Neuronal stem cell (in vitro differentiated cells): ENCODE data around the gene BLM.

Experiments
- DNase-seq: peaks from one replicate; pipeline ENCODE4 v3.0.0-alpha.2; 2013; ENCODE audit warnings: low spot score
- H2AFZ ChIP-seq: one replicate; pipeline ENCODE4 v1.6.1; 2013; ENCODE audit warnings: mild to moderate bottlenecking, low read length, inconsistent platforms
- H2AK5ac ChIP-seq: 2 replicates; pipeline ENCODE4 v1.6.1; 2013; ENCODE audit warnings: low read depth, mild to moderate bottlenecking, inconsistent platforms, low read length, moderate library complexity, mixed read lengths
- H2BK120ac ChIP-seq: 2 replicates; pipeline ENCODE4 v1.6.1; 2013; ENCODE audit warnings: low read depth, mild to moderate bottlenecking, inconsistent platforms, low read length, moderate library complexity, mixed read lengths
- H2BK12ac ChIP-seq: one replicate; pipeline ENCODE4 v1.6.1; 2013; ENCODE audit warnings: low read length, inconsistent platforms
- H2BK15ac ChIP-seq: 2 replicates; pipeline ENCODE4 v1.6.1; 2013; ENCODE audit warnings: mild to moderate bottlenecking, low read length, inconsistent platforms, mixed read lengths
- H2BK5ac ChIP-seq: one replicate; pipeline ENCODE4 v1.6.1; 2013; ENCODE audit warnings: inconsistent platforms, mild to moderate bottlenecking, low read length, moderate library complexity
- H3K14ac ChIP-seq: one replicate; pipeline ENCODE4 v1.6.1; 2013; ENCODE audit warnings: low read length, inconsistent platforms
- H3K18ac ChIP-seq: 2 replicates; pipeline ENCODE4 v1.6.1; 2013; ENCODE audit warnings: low read length, inconsistent platforms
- H3K23ac ChIP-seq: 2 replicates; pipeline ENCODE4 v1.6.1; 2013; ENCODE audit warnings: low read depth, mild to moderate bottlenecking, mixed read lengths, low read length, inconsistent platforms; ENCODE audit not compliant: poor library complexity
- H3K27ac ChIP-seq: replicated peaks from 3 replicates; pipeline ENCODE4 v1.5.1; 2013; ENCODE audit warnings: low read length, inconsistent platforms
- H3K27me3 ChIP-seq, 3 experiments: 2 replicates each; pipeline ENCODE4 v1.6.1; 2013; ENCODE audit warnings: low read length in 3 of 3, mild to moderate bottlenecking in 2 of 3, inconsistent platforms in 1 of 3, low read depth in 1 of 3, mixed read lengths in 1 of 3, moderate library complexity in 1 of 3; ENCODE audit not compliant: control insufficient read depth in 3 of 3, insufficient read depth in 3 of 3
- H3K36me3 ChIP-seq, 2 donors: replicated peaks in 1 of 2; 2 replicates each; pipeline ENCODE4 v1.6.1; 2013; ENCODE audit warnings: low read length in 2 of 2; ENCODE audit not compliant: control insufficient read depth in 2 of 2, insufficient read depth in 2 of 2
- H3K4ac ChIP-seq: 2 replicates; pipeline ENCODE4 v1.6.1; 2013; ENCODE audit warnings: inconsistent platforms, mild to moderate bottlenecking, low read length, moderate library complexity
- H3K4me1 ChIP-seq, 2 donors: 1 replicate in 1 of 2; 2 replicates in 1 of 2; pipeline ENCODE4 v1.6.1; 2013; ENCODE audit warnings: low read length in 2 of 2, low read depth in 1 of 2; ENCODE audit not compliant: control insufficient read depth in 2 of 2, insufficient read depth in 1 of 2
- H3K4me2 ChIP-seq: one replicate; pipeline ENCODE4 v1.6.1; 2013; ENCODE audit warnings: mild to moderate bottlenecking, low read length, inconsistent platforms; ENCODE audit not compliant: insufficient read depth, poor library complexity, severe bottlenecking
- H3K4me3 ChIP-seq, 2 donors: 2 replicates each; pipeline ENCODE4 v1.5.1; 2013; ENCODE audit warnings: low read length in 2 of 2, mild to moderate bottlenecking in 2 of 2, inconsistent platforms in 1 of 2, moderate library complexity in 1 of 2
- H3K79me1 ChIP-seq: one replicate; pipeline ENCODE4 v1.6.1; 2013; ENCODE audit warnings: low read depth, mild to moderate bottlenecking, inconsistent platforms, low read length, moderate library complexity
- H3K9ac ChIP-seq: one replicate; pipeline ENCODE4 v1.6.1; 2013; ENCODE audit warnings: mild to moderate bottlenecking, low read depth, low read length, inconsistent platforms; ENCODE audit not compliant: poor library complexity
- H3K9me3 ChIP-seq, 2 donors: replicated peaks in 1 of 2; 2 replicates each; pipeline versions ENCODE3 to v1.6.1; 2013; ENCODE audit warnings: low read length in 2 of 2, mild to moderate bottlenecking in 2 of 2, inconsistent platforms in 1 of 2, low read depth in 1 of 2, mixed read lengths in 1 of 2, moderate library complexity in 1 of 2; ENCODE audit not compliant: control insufficient read depth in 2 of 2, insufficient read depth in 1 of 2
- H4K8ac ChIP-seq: one replicate; pipeline ENCODE4 v1.6.1; 2013; ENCODE audit warnings: low read depth, mild to moderate bottlenecking, inconsistent platforms, low read length, moderate library complexity
- H4K91ac ChIP-seq: one replicate; pipeline ENCODE4 v1.6.1; 2013; ENCODE audit warnings: low read length, low read depth, mild to moderate bottlenecking, inconsistent platforms; ENCODE audit not compliant: poor library complexity
- WGBS, 2 donors: extraction: QIAGEN DNeasy Blood & Tissue Kit; methylation state at CpG; one replicate each; pipeline ENCODE4 v1.1.7; 2013; ENCODE audit warnings: missing lambda C conversion rate in 2 of 2, mixed read lengths in 1 of 2; ENCODE audit not compliant: insufficient read length in 2 of 2, insufficient replicate concordance in 1 of 2; ENCODE audit errors: extremely low coverage in 2 of 2; 5-methylcytosine and 5-hydroxymethylcytosine counted together

Gene BLM

GRCh38 chr15:90679959-90680358 is 37.2 kb upstream of the BLM start:
- H2BK12ac ChIP-seq, result no peak overlapping the region
- H3K23ac ChIP-seq, result no peak overlapping the region
- H3K27me3 ChIP-seq, result no peaks in the 10 kb centered on the region
- H3K14ac ChIP-seq, result no peak overlapping the region
- WGBS, 2 donors, result no CpG with 5 or more reads among the region's 3 CpGs
- peaks cover 0 to 2% of the 10 kb centered on the region in 2 donors for H3K4me1 ChIP-seq
- no peak overlapping the region for H3K27ac ChIP-seq
- H3K4me2 ChIP-seq, result no peak overlapping the region
- H2AK5ac ChIP-seq, result no peak overlapping the region
- no peak overlapping the region for H2BK120ac ChIP-seq
- H4K8ac ChIP-seq, result no peak overlapping the region
- no peaks in the 10 kb centered on the region for H3K36me3 ChIP-seq
- H4K91ac ChIP-seq, result no peak overlapping the region
- no peak overlapping the region for H2BK15ac ChIP-seq
- H2AFZ ChIP-seq, result no peak overlapping the region
- H3K18ac ChIP-seq, result no peak overlapping the region
- H2BK5ac ChIP-seq, result no peak overlapping the region
- H3K9me3 ChIP-seq, result no peaks in the 10 kb centered on the region
- no peaks in the 10 kb centered on the region for H3K79me1 ChIP-seq
- DNase-seq, result no peak
- H3K4ac ChIP-seq, result no peak overlapping the region
- H3K4me3 ChIP-seq, result no peak overlapping the region
- no peak overlapping the region for H3K9ac ChIP-seq

- WGBS, 2 donors, result no CpG with 5 or more reads among the region's 6 CpGs
- no peak overlapping the region for H3K4me3 ChIP-seq
- H3K4ac ChIP-seq, result no peak overlapping the region
- no peaks in the 10 kb centered on the region for H3K79me1 ChIP-seq
- H3K27me3 ChIP-seq, result no peaks in the 10 kb centered on the region
- H3K27ac ChIP-seq, result no peak overlapping the region
- no peaks in the 10 kb centered on the region for H3K9me3 ChIP-seq
- no peak for DNase-seq
- no peak overlapping the region for H3K23ac ChIP-seq
- no peak overlapping the region for H2AK5ac ChIP-seq
- no peak overlapping the region for H2BK12ac ChIP-seq
- H3K14ac ChIP-seq, result no peak overlapping the region
- H3K36me3 ChIP-seq, result no peaks in the 10 kb centered on the region
- H3K4me2 ChIP-seq, result no peak overlapping the region
- no peak overlapping the region for H3K18ac ChIP-seq
- H4K8ac ChIP-seq, result no peak overlapping the region
- H3K9ac ChIP-seq, result no peak overlapping the region
- no peak overlapping the region for H2AFZ ChIP-seq
- no peak overlapping the region for H2BK120ac ChIP-seq
- H4K91ac ChIP-seq, result no peak overlapping the region
- H2BK5ac ChIP-seq, result no peak overlapping the region
- no peak overlapping the region for H2BK15ac ChIP-seq
- peaks cover 0 to 2% of the 10 kb centered on the region in 2 donors for H3K4me1 ChIP-seq
These were observed 36.7 kb upstream of the BLM start for GRCh38 chr15:90680371-90680935.

DNA sequence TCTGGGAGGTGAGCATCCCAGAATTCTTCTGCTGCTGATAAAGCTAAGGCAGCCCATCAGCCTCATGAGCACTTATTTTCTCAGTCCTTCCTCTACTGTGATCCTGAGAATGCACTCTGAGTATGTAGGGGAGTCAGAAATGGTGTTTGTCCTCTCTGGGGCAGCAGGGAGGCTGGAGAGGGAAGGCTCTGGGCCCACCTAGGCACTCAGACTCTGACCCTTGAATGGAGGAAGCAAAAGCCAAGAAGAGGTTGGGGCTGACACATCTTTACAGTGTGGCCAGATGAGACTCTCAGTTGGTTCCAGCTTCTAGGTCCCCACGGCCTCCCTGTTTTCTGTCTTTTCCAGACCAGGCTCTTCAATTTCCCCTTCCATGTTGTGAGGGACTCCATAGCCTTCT is 36.1 kb upstream of the BLM start:
- H2BK12ac ChIP-seq, result no peak overlapping the region
- H3K9ac ChIP-seq, result no peak overlapping the region
- no peaks in the 10 kb centered on the region for H3K79me1 ChIP-seq
- no peak overlapping the region for H3K4me3 ChIP-seq
- no peak overlapping the region for H2BK120ac ChIP-seq
- no peak overlapping the region for H3K27ac ChIP-seq
- no peak overlapping the region for H4K8ac ChIP-seq
- H4K91ac ChIP-seq, result no peak overlapping the region
- peaks cover 0 to 2% of the 10 kb centered on the region in 2 donors for H3K4me1 ChIP-seq
- H3K36me3 ChIP-seq, result no peaks in the 10 kb centered on the region
- H3K4me2 ChIP-seq, result no peak overlapping the region
- no peaks in the 10 kb centered on the region for H3K9me3 ChIP-seq
- H3K14ac ChIP-seq, result no peak overlapping the region
- H3K18ac ChIP-seq, result no peak overlapping the region
- H2BK15ac ChIP-seq, result no peak overlapping the region
- no peak overlapping the region for H2BK5ac ChIP-seq
- no peak overlapping the region for H2AK5ac ChIP-seq
- H2AFZ ChIP-seq, result no peak overlapping the region
- DNase-seq, result no peak
- H3K23ac ChIP-seq, result no peak overlapping the region
- H3K27me3 ChIP-seq, result no peaks in the 10 kb centered on the region
- WGBS, 2 donors, result no CpG with 5 or more reads among the region's 1 CpG
- no peak overlapping the region for H3K4ac ChIP-seq

DNA sequence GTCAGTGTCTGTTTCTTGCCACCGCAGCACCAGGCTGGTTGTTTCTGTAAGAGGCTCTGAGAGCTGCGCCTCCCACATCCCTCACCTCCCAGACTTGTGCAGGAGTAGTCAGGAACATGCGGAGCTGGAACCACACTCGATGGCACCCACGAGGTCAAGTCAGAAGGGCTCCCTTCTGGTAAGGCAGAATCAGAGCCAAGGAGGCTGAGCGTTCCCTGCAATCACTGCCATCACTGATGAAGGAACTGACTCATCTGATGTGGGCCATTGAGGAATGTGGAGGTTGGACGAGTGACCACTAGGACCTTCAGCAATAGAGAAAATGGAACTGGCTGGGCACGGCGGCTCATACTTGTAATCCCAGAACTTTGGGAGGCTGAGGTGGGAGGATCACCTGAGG is 35.7 kb upstream of the BLM start:
- H2BK5ac ChIP-seq, result no peak overlapping the region
- H2BK15ac ChIP-seq, result no peak overlapping the region

More for the DNA sequence above, 35.7 kb upstream of the BLM start:
- no peak overlapping the region for H3K14ac ChIP-seq
- H2AK5ac ChIP-seq, result no peak overlapping the region
- H3K4me3 ChIP-seq, result no peak overlapping the region
- no peak overlapping the region for H4K91ac ChIP-seq
- H2AFZ ChIP-seq, result no peak overlapping the region
- no peak overlapping the region for H2BK120ac ChIP-seq
- no peaks in the 10 kb centered on the region for H3K36me3 ChIP-seq
- H3K9me3 ChIP-seq, result no peaks in the 10 kb centered on the region
- no peaks in the 10 kb centered on the region for H3K27me3 ChIP-seq
- no peak for DNase-seq
- H2BK12ac ChIP-seq, result no peak overlapping the region
- no peaks in the 10 kb centered on the region for H3K79me1 ChIP-seq
- H3K4ac ChIP-seq, result no peak overlapping the region
- no peak overlapping the region for H3K9ac ChIP-seq
- no peak overlapping the region for H3K4me2 ChIP-seq
- H3K27ac ChIP-seq, result no peak overlapping the region
- H3K23ac ChIP-seq, result no peak overlapping the region
- no peak overlapping the region for H4K8ac ChIP-seq
- H3K4me1 ChIP-seq, result peaks cover 0 to 2% of the 10 kb centered on the region in 2 donors
- no CpG with 5 or more reads among the region's 9 CpGs for WGBS, 2 donors
- no peak overlapping the region for H3K18ac ChIP-seq
